ENCODE results near the gene MMP24OS. TPM values are rescaled to one million over a fixed set of nuclear protein-coding genes. Genes with fewer than 3 reads are reported as not detected.
A peak's percentile ranks its signal among the peaks of the same experiment; 100 is the strongest.

The MMP24OS gene
- total and polyA plus RNA-seq, 9 donors: 8.8 to 33.9 (median 22.7) TPM

DNA sequence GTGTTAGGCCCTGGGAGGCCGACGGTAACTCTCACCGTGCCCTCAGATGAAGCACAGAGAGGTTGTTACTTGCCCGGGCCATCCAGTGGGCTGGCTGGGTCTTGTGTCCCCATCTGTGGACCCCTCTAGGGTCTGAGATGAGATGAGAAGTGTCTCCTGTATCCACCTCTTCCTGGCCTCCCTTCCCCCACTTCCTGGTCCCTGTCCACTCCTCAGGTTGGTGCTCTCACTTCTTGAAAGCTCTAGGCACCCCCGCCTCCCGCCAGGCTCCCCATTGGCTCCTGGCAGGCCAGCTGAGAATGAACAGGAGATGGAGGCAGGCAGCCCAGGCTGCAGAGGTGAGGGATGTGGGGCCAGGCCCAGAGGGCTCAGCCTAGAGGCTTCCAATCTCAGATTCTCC, 1.5 kb downstream of the MMP24OS start:
- Histone ChIP-seq H3K4me1 (ENCODE audit: control insufficient read depth, insufficient read depth, low read length) (peaks cover 15% of the 10 kb centered on the region), H3K36me3 (ENCODE audit: control insufficient read depth, insufficient read depth, low read length) (peaks cover 51% of the 10 kb centered on the region), H3K27ac (ENCODE audit: low read length) (peak overlapping the region; percentile 7), H3K27me3 (ENCODE audit: control insufficient read depth, insufficient read depth, low read length) (no peaks in the 10 kb centered on the region), H3K4me3 (ENCODE audit: low read length) (no peak overlapping the region), H3K9me3 (replicated peaks; ENCODE audit: control insufficient read depth, low read depth, low read length) (no peaks in the 10 kb centered on the region)
- WGBS (ENCODE audit: insufficient coverage): no CpG with 5 or more reads among the region's 6 CpGs
- no peak for DNase-seq

DNA sequence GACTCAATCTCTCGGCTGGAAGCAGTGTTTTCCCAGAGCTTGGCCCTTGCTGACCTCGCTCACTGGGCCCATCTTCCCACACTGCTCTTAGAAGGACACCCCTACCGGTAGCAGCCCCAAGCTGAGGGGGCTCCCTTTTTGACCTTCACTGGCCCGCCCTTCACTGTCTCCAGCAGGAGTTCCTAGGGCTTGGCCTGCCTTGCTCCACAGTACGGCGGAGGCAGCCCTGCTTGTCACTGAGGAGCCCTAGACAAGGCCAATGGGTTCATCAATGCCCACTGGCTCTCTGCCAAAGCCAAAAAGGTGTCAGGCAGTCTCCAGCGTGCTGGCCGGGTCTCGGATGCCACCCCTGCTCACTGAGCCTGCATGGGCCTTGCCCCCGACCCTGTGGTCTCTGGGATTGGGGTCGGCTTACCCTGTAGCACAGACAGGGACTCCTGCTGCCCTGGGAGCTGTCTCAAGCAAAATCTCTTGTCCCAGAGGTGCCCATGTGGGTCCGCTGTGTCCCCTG, 2.1 kb downstream of the MMP24OS start:
- H3K4me3 ChIP-seq (ENCODE audit: low read length): no peak overlapping the region
- WGBS (ENCODE audit: insufficient coverage): 87% methylated on average over 11 of the region's 12 CpGs
- H3K36me3 ChIP-seq (ENCODE audit: control insufficient read depth, insufficient read depth, low read length): peaks cover 46% of the 10 kb centered on the region
- peaks cover 15% of the 10 kb centered on the region for H3K4me1 ChIP-seq (ENCODE audit: control insufficient read depth, insufficient read depth, low read length)
- H3K9me3 ChIP-seq (replicated peaks; ENCODE audit: control insufficient read depth, low read depth, low read length): no peaks in the 10 kb centered on the region
- no peaks in the 10 kb centered on the region for H3K27me3 ChIP-seq (ENCODE audit: control insufficient read depth, insufficient read depth, low read length)
- H3K27ac ChIP-seq (ENCODE audit: low read length): no peak overlapping the region
- DNase-seq: peak; percentile 19

DNA sequence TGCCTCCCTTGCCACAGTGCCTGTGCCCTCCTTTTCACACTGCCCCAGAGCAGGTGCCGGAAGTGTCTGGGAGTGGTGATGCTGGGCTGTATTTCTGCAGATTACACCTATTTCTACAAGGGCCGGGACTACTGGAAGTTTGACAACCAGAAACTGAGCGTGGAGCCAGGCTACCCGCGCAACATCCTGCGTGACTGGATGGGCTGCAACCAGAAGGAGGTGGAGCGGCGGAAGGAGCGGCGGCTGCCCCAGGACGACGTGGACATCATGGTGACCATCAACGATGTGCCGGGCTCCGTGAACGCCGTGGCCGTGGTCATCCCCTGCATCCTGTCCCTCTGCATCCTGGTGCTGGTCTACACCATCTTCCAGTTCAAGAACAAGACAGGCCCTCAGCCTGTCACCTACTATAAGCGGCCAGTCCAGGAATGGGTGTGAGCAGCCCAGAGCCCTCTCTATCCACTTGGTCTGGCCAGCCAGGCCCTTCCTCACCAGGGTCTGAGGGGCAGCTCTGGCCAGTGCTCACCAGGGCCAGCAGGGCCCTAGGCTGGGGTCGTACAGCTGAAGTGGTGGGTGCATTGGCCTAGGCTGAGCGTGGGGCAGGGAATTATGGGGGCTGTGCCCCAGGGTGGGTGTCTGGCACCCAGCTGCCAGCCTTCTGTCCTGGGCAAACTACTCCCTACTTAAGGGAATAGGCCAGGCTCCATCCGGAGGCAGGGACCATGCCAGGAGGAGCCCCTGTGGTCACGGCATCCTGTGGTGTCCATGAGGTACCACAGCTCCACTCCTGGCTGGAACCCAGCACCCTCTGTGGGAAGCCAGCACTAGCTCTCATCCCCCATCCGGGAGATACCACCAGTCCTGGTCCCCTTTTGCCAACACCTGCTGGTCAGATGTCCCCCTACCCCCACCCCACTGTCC, 3.5 kb downstream of the MMP24OS start:
- whole genome bisulfite sequencing (ENCODE audit: insufficient coverage): 92% methylated on average over 20 of the region's 24 CpGs
- DNase-seq: no peak
- Histone ChIP-seq H3K27me3 (ENCODE audit: control insufficient read depth, insufficient read depth, low read length) (no peaks in the 10 kb centered on the region), H3K9me3 (replicated peaks; ENCODE audit: control insufficient read depth, low read depth, low read length) (no peaks in the 10 kb centered on the region), H3K4me1 (ENCODE audit: control insufficient read depth, insufficient read depth, low read length) (peaks cover 15% of the 10 kb centered on the region), H3K36me3 (ENCODE audit: control insufficient read depth, insufficient read depth, low read length) (peaks cover 38% of the 10 kb centered on the region), H3K4me3 (ENCODE audit: low read length) (no peak overlapping the region), H3K27ac (ENCODE audit: low read length) (no peak overlapping the region)

- H3K27ac ChIP-seq (ENCODE audit: low read length): no peak overlapping the region
- DNase-seq: peak; percentile 21
- no peaks in the 10 kb centered on the region for H3K9me3 ChIP-seq (replicated peaks; ENCODE audit: control insufficient read depth, low read depth, low read length)
- H3K4me1 ChIP-seq (ENCODE audit: control insufficient read depth, insufficient read depth, low read length): peaks cover 13% of the 10 kb centered on the region
- H3K4me3 ChIP-seq (ENCODE audit: low read length): no peak overlapping the region
- H3K36me3 ChIP-seq (ENCODE audit: control insufficient read depth, insufficient read depth, low read length): peaks cover 30% of the 10 kb centered on the region
- 64% methylated on average over 13 of the region's 13 CpGs for WGBS (ENCODE audit: insufficient coverage)
- H3K27me3 ChIP-seq (ENCODE audit: control insufficient read depth, insufficient read depth, low read length): no peaks in the 10 kb centered on the region
Measured at GRCh38 chr20:35273449-35274171, 4.3 kb downstream of the MMP24OS start.

GRCh38 chr20:35271904-35272303, 6.0 kb downstream of the MMP24OS start:
- no peak overlapping the region for H3K4me3 ChIP-seq (ENCODE audit: low read length)
- WGBS (ENCODE audit: insufficient coverage): 73% methylated on average over 6 of the region's 7 CpGs
- peaks cover 29% of the 10 kb centered on the region for H3K36me3 ChIP-seq (ENCODE audit: control insufficient read depth, insufficient read depth, low read length)
- peaks cover 4% of the 10 kb centered on the region for H3K4me1 ChIP-seq (ENCODE audit: control insufficient read depth, insufficient read depth, low read length)
- no peak overlapping the region for H3K27ac ChIP-seq (ENCODE audit: low read length)
- no peaks in the 10 kb centered on the region for H3K9me3 ChIP-seq (replicated peaks; ENCODE audit: control insufficient read depth, low read depth, low read length)
- H3K27me3 ChIP-seq (ENCODE audit: control insufficient read depth, insufficient read depth, low read length): no peaks in the 10 kb centered on the region
- no peak for DNase-seq

- Histone ChIP-seq H3K27ac (ENCODE audit: low read length) (no peak overlapping the region), H3K4me3 (ENCODE audit: low read length) (no peak overlapping the region), H3K4me1 (ENCODE audit: control insufficient read depth, insufficient read depth, low read length) (no peaks in the 10 kb centered on the region), H3K27me3 (ENCODE audit: control insufficient read depth, insufficient read depth, low read length) (no peaks in the 10 kb centered on the region), H3K36me3 (ENCODE audit: control insufficient read depth, insufficient read depth, low read length) (peaks cover 29% of the 10 kb centered on the region), H3K9me3 (replicated peaks; ENCODE audit: control insufficient read depth, low read depth, low read length) (no peaks in the 10 kb centered on the region)
- 83% methylated on average over 15 of the region's 20 CpGs for WGBS (ENCODE audit: insufficient coverage)
- DNase-seq: no peak
Measured at GRCh38 chr20:35271073-35271882, 6.6 kb downstream of the MMP24OS start.

- WGBS (ENCODE audit: insufficient coverage): 87% methylated on average over 17 of the region's 19 CpGs
- Histone ChIP-seq H3K9me3 (replicated peaks; ENCODE audit: control insufficient read depth, low read depth, low read length) (no peaks in the 10 kb centered on the region), H3K27ac (ENCODE audit: low read length) (no peak overlapping the region), H3K4me3 (ENCODE audit: low read length) (no peak overlapping the region), H3K4me1 (ENCODE audit: control insufficient read depth, insufficient read depth, low read length) (no peaks in the 10 kb centered on the region), H3K27me3 (ENCODE audit: control insufficient read depth, insufficient read depth, low read length) (no peaks in the 10 kb centered on the region), H3K36me3 (ENCODE audit: control insufficient read depth, insufficient read depth, low read length) (peaks cover 19% of the 10 kb centered on the region)
- DNase-seq: no peak
Measured at GRCh38 chr20:35270021-35270902, 7.7 kb downstream of the MMP24OS start.

GRCh38 chr20:35269055-35269781, 8.7 kb downstream of the MMP24OS start:
- Histone ChIP-seq H3K4me3 (ENCODE audit: low read length) (no peak overlapping the region), H3K9me3 (replicated peaks; ENCODE audit: control insufficient read depth, low read depth, low read length) (no peaks in the 10 kb centered on the region), H3K27me3 (ENCODE audit: control insufficient read depth, insufficient read depth, low read length) (no peaks in the 10 kb centered on the region), H3K27ac (ENCODE audit: low read length) (no peak overlapping the region), H3K36me3 (ENCODE audit: control insufficient read depth, insufficient read depth, low read length) (peaks cover 15% of the 10 kb centered on the region), H3K4me1 (ENCODE audit: control insufficient read depth, insufficient read depth, low read length) (no peaks in the 10 kb centered on the region)
- peak; percentile 41 for DNase-seq
- 36% methylated on average over 9 of the region's 14 CpGs for WGBS (ENCODE audit: insufficient coverage)

GRCh38 chr20:35267092-35267491, 10.8 kb downstream of the MMP24OS start:
- 84% methylated on average over 3 of the region's 16 CpGs for WGBS (ENCODE audit: insufficient coverage)
- Histone ChIP-seq H3K4me1 (ENCODE audit: control insufficient read depth, insufficient read depth, low read length) (peaks cover 8% of the 10 kb centered on the region), H3K27ac (ENCODE audit: low read length) (no peak overlapping the region), H3K9me3 (replicated peaks; ENCODE audit: control insufficient read depth, low read depth, low read length) (no peaks in the 10 kb centered on the region), H3K36me3 (ENCODE audit: control insufficient read depth, insufficient read depth, low read length) (peaks cover 13% of the 10 kb centered on the region), H3K4me3 (ENCODE audit: low read length) (no peak overlapping the region), H3K27me3 (ENCODE audit: control insufficient read depth, insufficient read depth, low read length) (no peaks in the 10 kb centered on the region)
- no peak for DNase-seq

Data from muscle of leg (tissue), 11 donors.